Measurements from ENCODE around the gene COPE.
"Not testable (repeated sequence)": the region's sequence is repeated elsewhere in the genome, so short reads cannot be mapped to it uniquely, and the experiment has no call there.

The COPE gene

GRCh38 chr19:18919086-18919899 is at the start of gene COPE, which contains the start of gene DDX49:
Gene COPE, minus strand, starts transcription at chr19:18919387. Its CDS starts 39 bp downstream, at chr19:18919348.
Gene DDX49, plus strand, starts transcription at chr19:18919715. Its CDS starts 27 bp downstream, at chr19:18919742.
- FAIRE-seq = peak; percentile 99

- no peak for FAIRE-seq
Measured at GRCh38 chr19:18967358-18968146, 48.4 kb upstream of the COPE start.

GRCh38 chr19:18966307-18966706 is 47.1 kb upstream of the COPE start:
- no peak for FAIRE-seq

GRCh38 chr19:18964121-18964520 is 44.9 kb upstream of the COPE start:
- FAIRE-seq = no peak

- no peak for FAIRE-seq
Measured at GRCh38 chr19:18961767-18962620, 42.8 kb upstream of the COPE start.

- no peak for FAIRE-seq
Measured at GRCh38 chr19:18960370-18960769, 41.2 kb upstream of the COPE start.

- FAIRE-seq = no peak
Measured at GRCh38 chr19:18955042-18955441, 35.9 kb upstream of the COPE start.

GRCh38 chr19:18954094-18954493 is 34.9 kb upstream of the COPE start:
- FAIRE-seq = no peak

GRCh38 chr19:18952364-18953003 is 33.3 kb upstream of the COPE start:
- not testable (repeated sequence) for FAIRE-seq

- FAIRE-seq = no peak
Measured at GRCh38 chr19:18951721-18952281, 32.6 kb upstream of the COPE start.

- FAIRE-seq = no peak
Measured at GRCh38 chr19:18949858-18950257, 30.7 kb upstream of the COPE start.

GRCh38 chr19:18948976-18949356 is 29.8 kb upstream of the COPE start:
- FAIRE-seq = no peak

- no peak for FAIRE-seq
Measured at GRCh38 chr19:18948075-18948975, 29.1 kb upstream of the COPE start.

GRCh38 chr19:18946918-18947317 is 27.7 kb upstream of the COPE start:
- FAIRE-seq = no peak

GRCh38 chr19:18946335-18946734 is 27.1 kb upstream of the COPE start:
- no peak for FAIRE-seq

GRCh38 chr19:18945297-18945696 is 26.1 kb upstream of the COPE start:
- FAIRE-seq = no peak

- no peak for FAIRE-seq
Measured at GRCh38 chr19:18943465-18943864, 24.3 kb upstream of the COPE start.

- no peak for FAIRE-seq
Measured at GRCh38 chr19:18942692-18943091, 23.5 kb upstream of the COPE start.

GRCh38 chr19:18941628-18942354 is 22.6 kb upstream of the COPE start:
- FAIRE-seq = no peak
